UCSD-AML1 (cell line): ENCODE data around the gene SFXN2.
"Not testable (repeated sequence)": the region's sequence is repeated elsewhere in the genome, so short reads cannot be mapped to it uniquely, and the experiment has no call there.

ENCODE experiments used
- DNase-seq: peaks from one replicate; lab custom pipeline; 2025; ENCODE audit not compliant: unreplicated experiment; lab: John Stamatoyannopoulos, UW

SFXN2 gene

DNA sequence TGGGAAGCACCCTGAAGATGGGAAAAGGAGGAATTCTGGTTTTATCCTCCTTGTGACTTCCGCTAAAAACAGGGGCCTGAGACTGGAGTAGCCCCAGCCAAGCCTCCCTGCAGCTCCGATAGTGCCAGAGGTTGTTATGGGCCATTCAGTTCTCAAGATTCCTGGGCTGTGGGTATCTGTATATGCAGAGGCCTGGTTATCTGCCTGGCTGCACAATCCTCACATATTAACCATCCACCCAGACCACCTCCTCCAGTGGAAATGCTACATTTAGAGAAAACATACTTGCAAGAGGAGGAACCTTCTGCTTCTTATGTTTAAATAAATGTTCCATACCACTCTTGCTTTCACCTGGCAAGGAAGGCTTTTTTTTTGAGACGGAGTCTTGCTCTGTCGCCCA, 34.8 kb upstream of the SFXN2 start:
- DNase-seq: no peak

DNA sequence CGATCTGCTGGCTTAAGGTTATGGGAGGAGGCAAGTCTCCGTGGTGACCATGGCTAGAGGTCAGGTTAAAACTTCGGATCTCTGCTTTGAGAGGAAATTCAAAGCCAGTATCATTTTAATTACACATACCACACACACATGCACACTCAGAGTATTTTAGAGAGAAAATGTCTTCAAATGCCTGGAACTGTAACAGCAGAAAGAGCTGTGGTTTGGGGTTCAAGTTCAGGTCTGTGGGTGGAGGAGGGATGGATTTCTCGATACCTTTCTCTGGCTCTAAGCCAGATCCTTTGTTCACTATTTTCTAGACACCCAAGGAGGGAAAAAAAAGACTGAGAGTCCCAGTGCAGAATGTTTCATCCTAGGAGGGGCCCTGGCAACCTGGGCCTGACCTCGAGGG, 32.7 kb upstream of the SFXN2 start:
- DNase-seq: no peak

DNA sequence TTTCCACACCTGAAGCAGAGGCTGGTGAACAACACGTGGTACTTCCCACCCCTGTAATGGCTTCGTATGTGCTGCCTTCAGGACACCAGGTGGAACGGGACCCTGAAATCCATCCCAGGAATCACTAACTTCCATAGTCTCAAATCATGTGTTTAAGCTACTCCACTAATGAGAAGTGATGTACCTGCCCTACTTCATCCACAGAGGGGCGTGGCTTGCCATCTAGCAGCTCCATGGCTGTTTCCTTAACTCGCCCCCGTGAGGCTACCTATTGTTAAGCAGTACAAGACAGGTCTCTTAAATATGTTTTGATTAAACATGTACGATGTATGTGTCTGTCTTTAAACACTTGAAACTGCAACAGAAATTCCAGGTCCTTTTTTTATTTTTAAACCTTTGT, 32.0 kb upstream of the SFXN2 start:
- no peak for DNase-seq

DNA sequence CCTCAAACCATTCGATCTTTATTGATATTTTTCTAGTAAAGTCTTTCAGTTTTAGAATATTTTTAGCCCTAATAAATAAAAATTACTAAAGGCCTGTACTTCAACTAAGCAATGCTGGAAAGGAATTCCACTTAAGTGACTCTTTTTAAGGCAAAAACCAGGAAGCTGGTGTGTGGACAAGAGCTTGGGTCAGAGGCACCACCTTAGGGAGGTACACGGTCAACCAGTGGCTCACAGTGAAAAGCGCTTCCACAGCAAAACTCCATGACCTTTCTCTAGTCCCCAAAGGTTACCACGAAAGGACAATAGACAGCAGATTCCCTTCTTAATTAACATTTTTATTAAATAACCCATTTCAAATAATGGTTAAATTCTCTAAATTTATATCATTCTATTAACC, 31.5 kb upstream of the SFXN2 start:
- DNase-seq: no peak

DNA sequence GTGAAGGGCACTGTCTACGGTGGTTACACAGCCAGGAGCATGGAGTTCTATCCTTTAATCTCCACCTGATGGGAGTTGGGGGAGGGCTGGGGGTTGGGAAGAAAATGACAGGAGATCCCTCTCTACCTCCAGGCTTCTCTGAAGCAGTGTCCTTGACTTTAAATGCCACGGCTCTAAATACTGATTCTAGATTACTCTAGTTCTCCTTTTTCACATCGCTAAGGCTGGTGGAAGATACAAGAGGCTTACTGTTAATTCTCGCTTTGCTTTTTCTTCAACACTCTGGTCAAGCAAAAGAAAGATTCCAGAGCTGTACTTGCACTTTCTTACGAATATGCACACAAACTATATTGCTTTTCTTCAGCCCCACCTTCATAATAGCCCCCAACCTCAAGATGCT, 30.7 kb upstream of the SFXN2 start:
- DNase-seq: no peak

DNA sequence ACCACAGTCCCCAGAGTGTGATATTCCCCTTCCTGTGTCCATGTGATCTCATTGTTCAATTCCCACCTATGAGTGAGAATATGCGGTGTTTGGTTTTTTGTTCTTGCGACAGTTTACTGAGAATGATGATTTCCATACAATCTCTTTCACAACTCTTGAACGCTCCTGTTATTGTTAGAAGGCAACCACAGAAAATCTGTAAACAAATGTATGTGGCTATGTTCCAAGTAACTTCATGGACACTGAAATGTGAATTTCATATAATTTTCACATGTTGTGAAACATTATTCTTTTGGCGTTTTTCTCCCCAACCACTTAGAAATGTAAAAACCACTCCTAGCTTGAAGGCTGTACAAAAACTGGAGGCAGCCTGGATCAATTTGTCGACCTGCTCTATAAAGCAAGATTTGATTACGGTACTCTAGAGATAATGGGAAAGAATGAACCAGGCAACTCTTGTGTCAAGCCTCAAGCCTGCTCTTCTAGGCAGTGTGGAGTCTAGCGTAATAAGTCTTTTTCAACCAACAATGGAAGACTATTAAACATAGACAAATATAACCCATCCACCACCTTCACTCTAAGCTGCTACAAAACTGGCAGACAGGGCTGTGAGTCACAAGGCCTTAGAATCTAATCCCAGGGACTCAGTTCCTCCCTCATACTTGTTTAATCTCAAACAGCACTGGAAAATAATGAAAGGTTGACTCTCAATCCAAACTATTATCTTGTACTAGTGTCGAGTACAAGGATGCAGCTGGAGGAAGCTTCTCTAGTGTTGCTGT, 23.0 kb upstream of the SFXN2 start:
- DNase-seq: no peak

DNA sequence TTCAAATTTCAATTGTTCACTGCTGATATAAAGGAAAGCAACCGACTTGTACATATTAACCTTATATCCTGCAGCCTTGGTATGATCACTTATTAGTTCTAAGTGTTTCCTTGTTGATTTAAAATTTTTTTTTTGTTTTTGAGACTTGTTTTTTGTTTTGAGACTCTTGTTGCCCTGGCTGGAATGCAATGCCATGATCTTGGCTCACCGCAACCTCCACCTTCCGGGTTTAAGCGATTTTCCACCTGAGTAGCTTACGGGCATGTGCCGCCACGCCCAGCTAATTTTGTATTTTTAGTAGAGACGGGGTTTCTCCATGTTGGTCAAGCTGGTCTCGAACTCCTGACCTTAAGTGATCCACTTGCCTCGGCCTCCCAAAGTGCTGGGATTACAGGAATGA, 19.0 kb upstream of the SFXN2 start:
- DNase-seq: not testable (repeated sequence)

DNA sequence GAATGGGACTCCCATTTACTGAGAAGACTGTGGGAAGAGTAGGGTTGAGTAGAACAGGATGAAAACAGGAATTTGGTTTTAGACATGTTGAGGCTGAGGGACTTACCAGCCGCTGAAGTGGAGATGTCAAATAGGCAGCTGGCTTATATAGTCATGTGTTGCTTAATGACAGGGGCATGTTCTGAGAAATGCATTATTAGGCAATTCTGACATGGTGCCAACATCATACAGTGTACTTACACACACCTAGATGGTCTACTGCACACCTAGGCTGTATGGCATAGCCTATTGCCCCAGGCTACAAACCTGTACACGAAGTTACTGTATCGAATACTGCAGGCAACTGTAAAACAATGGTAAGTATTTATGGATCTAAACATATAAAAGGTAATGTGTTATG, 17.7 kb upstream of the SFXN2 start:
- DNase-seq: no peak

DNA sequence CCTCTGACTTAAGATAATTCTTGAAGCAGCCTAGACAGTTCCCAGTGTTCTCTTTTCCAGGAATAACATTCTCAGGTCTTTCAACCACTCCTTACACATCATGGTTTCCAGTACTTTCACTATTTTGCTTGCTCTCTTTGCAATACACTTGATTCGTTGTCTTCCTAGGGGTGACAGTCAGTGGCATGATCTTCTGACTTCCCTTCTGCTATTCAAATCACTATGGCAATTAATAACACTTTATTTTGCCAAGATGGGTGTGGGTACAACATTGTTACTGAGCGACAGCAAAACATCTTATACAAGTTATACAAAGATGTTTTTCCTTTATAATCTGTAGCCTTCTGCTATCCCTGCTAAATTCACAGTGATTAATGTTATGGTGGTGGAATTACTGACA, 15.5 kb upstream of the SFXN2 start:
- no peak for DNase-seq

DNA sequence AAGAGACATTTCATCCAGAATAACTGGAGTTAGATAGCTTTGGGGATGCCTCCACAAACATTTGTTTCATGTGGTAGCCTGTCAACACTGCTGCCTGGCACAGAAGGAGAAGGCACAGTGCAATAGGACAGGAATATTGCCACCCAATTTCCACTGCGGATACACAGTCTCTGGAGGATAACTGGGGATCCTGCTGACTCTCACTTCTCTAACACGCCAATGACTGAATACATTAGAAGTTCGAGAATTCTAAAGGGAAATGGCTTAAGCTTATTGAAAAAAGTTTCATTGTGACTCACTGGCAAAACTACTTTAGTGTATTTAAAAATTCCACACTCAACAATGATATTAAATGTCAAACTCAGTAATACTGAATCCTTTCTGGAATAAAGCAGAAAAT, 13.2 kb upstream of the SFXN2 start:
- no peak for DNase-seq

DNA sequence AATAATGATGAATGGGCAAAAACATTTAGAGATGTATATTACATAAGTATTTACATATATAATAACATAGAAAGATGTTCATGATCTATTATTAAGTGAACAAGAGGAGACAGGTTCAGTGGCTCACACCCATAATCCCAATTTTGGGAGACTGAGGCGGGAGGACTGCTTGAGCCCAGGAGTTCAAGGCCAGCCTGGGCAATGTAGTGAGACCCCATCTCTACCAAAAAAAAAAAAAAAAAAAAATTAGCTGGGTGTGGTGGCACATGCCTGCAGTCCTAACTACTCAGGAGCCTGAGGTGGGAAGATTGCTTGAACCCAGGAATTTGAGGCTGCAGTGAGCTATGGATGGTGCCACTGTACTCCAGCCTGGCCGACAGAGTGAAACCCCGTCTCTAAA, 12.6 kb upstream of the SFXN2 start:
- no peak for DNase-seq

DNA sequence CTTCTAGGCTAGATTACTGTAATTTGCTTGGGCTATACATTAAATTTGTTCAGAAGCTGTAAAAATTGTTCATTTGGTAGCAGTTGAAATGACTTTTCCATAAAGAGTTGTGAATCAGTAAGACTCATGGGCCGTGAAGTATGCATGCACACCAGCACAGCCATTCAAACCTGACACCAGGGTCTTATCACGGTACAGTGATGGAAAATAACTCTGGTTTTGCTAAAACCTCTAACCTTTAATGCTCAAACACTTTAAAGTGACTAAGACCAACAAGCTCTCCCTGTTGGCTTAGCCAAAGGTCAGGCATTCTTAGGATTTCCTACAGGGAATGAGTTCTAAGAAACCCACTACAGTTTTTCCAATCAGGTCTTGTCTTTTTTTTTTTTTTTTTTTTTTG, 11.7 kb upstream of the SFXN2 start:
- DNase-seq: no peak

DNA sequence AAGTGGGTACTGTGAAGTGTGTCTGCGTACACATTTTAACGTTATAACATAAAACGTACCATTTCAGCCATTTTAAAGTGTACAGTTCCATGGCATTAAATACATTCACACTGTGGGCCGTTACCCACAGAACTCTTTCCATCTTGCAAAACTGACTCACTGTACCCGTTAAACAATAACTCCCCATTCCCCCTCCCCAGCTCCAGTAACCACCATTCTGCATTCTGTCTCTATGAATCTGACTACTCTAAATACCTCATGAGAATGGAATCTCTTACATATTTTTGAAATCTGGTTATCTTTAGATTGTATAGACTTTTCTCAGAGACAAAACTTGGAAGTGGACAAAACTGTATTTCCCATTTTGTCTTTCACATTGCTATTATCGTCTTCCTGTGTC, 9.5 kb upstream of the SFXN2 start:
- DNase-seq: no peak

DNA sequence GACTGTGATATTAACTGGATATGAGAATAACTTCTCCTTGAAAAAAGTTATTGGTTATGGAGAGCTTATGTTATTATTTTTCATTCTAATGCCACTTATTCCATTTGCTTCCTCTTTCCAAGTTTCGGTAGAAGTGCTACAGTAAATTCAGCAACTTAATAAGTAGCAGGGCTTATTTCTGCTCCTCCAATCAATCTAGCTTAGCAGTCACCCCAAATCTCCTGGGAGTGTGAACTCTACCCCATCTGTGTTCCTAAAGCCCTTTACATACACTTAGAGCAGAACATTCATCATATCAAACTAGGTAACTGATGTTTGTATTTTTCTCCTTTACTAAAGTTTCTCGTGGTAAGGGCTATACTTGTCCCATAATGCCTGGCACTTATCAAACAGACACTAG, 8.9 kb upstream of the SFXN2 start:
- DNase-seq: no peak

DNA sequence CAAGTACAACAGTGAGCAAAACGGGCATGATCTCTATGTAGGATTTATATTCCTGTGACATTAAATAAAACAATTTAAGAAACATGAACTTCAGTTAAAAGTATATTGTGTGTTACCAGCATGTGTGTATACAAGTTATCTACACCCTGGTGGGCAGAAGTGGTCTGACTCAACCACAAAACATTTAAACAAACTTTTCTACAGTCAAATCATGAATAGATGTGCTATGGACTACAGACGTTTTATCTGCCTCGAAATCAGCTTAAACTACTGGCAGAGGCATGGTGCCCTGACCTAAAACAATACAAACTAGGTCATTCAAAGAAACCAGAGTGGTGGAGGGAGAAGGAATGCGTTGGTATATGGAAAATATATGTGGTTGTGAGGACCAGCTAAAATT, 3.8 kb upstream of the SFXN2 start:
- no peak for DNase-seq

DNA sequence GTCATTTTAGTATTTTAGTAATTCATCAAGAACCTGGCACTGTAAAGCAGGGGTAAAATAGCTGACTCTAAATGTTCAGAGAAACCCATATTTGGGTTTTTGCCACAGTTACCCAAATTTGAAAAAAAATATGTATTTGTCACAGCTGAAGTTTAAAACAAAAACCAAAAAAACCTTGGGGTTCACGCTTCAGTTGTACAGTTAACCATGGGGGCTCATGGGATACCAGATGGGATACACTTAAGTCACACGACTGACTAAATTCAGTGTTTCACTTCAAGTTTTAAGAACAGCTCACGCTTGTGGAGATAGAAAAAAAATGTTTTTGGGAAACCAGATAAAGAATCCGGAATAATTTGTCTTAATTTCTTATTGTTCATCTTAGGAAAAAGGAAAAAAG, 2.3 kb upstream of the SFXN2 start:
- no peak for DNase-seq

DNA sequence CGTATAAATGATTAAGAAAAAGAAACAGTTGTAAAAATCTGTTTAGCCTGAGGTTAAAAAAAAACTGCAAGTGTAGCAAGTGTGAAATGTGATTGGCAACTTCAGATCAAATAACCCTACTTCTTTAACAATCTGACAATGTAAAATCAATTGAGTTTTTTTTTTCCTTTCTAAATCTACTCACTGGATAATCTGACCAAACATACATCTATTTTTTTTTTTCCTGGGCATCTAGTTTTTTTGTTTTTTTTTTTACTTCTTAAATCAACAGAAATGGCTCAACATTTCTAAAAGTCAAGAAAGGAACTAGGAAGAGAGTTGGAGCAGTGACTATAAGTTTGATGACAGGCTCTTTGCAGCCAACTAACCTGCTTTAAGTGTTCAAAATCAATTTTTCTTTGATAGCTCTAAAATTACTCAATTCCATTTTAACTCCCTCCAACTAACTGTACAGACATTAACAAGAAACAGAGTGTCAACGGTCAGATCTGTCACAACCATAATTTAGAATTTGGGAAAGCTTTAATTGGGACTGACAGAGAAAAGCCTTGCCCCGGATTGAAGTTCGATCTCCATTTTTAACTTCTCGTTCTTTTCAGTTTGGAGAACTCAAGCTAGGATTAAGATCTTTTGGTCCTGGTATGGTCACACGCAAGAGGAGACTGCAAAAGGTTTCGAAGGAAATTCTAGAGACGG, 1.4 kb upstream of the SFXN2 start:
- no peak for DNase-seq

DNA sequence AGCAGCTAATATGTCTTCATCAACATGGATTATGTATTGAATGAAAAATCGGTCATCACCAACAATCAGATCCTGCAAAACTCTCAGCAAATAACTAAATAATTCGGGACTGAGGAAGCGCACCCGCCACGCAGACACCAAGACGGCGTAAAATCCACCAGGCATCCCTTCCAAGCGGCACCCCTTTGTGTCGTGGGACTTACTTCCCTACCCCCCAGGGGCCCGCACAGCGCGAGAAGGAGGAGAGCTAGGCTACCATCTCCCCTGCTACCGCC, 960 bp upstream of the SFXN2 start:
- DNase-seq: no peak

DNA sequence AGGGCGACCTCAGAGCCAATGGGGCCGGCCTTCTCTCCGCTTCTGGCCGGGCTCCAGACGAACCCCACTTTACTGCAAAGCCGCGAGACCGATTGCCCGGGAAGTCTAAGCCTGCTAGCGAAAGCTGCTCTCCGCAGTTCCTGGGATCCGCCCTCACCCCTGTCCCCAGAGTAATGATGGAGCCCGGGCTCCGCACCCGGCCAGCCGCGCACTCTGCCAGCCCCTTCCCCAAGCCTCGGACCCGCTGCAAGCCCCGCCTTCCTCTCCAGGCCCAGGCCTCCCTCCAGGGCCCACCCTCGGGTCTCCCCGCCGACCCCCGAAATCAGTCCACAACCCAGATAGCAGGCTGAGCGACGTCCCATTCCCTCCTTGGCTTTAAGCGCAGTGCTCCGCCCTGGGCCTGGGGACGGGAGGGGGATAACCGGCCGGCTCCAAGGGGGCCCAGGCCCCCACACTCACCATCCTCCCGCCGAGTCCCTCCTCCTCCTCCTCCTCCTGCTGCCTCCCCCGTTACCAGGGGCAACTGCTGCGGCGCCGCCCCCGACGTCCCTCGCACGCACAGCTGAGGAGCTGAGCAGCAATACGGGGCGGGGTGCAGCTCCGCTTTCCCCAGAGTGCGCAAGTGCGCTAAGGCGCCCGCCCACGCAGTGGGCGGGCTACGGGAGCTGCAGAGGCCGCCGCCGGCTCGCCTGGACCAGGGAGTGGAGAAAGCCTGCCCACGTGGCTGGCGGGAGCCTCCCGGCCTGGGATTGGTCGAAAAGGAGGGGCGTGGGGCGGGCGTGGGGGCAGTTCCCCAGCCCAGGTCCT, 419 bp upstream of the SFXN2 start, which contains the start of gene ARL3:
Gene ARL3, minus strand, starts transcription at position 584 of the 807 bp plus-strand sequence. Its CDS starts 122 bp downstream, at position 462.
- DNase-seq: peak; percentile 99

DNA sequence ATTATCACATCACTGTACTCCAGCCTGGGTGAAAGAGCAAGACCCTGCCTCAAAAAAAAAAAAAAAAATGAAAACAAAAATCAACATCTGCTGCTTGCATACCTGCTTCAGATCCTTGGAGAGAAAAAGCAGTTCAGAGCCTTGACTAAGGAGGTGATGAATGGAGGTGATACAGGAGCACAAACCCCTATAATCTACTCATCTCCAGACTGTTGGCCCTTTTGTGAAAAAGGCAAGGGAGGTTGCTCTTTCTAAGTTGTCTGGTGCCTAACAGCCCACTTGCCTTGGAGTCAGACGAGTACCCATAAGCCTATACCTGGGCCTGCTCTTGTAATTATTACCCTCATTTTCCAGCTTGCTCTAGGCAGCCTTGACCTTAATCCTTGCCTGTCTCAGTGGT, 1.4 kb downstream of the SFXN2 start:
- DNase-seq: no peak

DNA sequence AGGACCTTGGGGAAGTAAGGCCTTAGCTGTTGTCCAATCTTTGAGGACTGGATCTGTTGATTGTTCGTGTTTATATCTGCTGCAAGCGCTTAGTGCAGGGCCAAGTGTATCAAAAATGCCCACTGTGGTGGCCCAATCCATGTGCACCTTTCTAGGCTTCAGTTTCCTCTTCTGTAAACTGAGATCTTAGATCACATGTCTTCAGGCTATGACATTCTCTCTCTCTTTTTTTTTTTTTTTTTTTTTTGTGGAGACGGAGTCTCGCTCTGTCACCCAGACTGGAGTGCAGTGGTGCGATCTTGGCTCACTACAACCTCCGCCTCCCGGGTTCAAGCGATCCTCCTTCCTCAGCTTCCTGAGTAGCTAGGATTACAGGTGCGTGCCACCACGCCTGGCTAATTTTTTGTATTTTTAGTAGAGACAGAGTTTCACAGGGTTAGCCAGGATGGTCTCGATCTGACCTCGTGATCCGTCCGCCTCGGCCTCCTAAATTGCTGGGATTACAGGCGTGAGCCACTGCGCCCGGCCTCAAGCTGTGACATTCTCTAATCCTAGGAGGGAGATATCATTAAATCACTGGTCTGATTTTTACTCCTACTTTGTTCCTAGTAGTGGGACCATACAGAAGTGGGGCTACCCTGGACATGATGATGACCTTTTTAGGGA, 2.6 kb downstream of the SFXN2 start:
- DNase-seq: not testable (repeated sequence)

DNA sequence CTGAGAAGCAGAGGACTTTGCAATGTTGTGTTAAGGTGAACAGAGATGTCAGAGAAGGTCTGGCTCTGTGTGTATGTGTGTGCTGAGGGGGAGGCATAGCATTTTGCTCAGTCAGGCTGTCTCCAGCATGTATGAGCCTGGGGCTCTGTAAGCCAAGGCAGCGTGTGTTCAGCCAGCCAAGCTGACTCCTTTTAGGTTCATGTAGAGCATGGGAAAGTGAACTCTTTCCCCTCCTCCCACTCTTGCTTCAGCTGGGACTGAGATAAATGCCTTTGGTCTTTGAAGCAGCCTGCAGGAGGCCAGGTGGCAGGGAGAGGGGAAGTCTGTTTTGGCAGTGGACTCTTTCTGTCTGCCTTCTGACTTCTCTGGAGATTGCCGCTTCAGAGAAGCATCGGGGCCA, 3.8 kb downstream of the SFXN2 start:
- no peak for DNase-seq
